ENCODE measurements around the gene TYSND1. TPM values are rescaled to one million over a fixed set of nuclear protein-coding genes. Genes with fewer than 3 reads are reported as not detected.

The TYSND1 gene
- polyA plus RNA-seq, 2 of the 4 experiments (the other 2 are of a cell fraction) = 10.9 to 20.7 TPM

DNA sequence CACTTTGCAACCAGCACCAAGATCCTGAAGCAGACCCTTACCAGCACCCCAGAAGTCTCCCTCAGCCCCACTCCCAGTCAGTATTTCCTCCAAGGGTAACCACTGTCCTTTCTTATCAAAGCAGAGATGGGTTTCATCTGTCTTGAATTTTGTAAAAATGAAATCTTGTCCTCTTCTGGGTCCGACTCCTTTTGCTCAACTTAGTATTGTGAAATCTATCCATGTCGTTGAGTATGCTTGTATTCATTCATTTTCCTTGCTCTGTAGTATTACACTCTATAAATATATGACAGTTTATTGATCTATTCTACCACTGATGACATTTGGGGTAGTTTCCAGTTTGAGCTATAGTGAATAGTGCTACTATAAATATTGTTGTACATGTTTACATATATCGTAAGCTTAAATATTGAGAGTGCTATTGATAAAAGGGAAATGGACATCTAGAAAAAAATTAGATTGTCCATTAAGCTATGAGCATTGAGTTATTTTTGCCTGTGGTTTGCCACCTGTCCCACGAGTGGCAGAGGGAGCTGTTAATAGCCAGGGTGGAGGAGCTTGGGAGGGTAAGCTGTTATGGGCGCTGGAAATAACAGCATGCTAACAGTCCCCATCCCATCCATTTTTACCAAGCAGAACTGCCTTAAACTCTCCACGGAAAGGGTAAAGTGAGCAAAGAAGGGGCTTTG, 50.3 kb downstream of the TYSND1 start:
- H3K4me2 ChIP-seq = no peak overlapping the region
- no peaks in the 10 kb centered on the region for H3K9me3 ChIP-seq
- ChIA-PET CTCF (interaction anchor here (0.8 to 20.1 kb wide), 7 partner anchors 10 to 399 kb away, joined by 3 to 244 read pairs (median 4); no protein-coding TSS in a partner anchor), POLR2A (interaction anchor here (1.0 to 2.0 kb wide), 2 partner anchors 10 to 50 kb away, joined by 3 to 7 read pairs; partner anchors contain the start of gene TYSND1)
- H3K4me3 ChIP-seq = no peak overlapping the region
- FAIRE-seq (no peak), ATAC-seq (no peak), DNase-seq (ENCODE audit: low read depth in 1 of 2, low spot score in 1 of 2) (no peak)
- TF ChIP-seq SREBF2 (IDR thresholded peaks at IDR 0.05) = no peak
- TF ChIP-seq, protein P1, sequence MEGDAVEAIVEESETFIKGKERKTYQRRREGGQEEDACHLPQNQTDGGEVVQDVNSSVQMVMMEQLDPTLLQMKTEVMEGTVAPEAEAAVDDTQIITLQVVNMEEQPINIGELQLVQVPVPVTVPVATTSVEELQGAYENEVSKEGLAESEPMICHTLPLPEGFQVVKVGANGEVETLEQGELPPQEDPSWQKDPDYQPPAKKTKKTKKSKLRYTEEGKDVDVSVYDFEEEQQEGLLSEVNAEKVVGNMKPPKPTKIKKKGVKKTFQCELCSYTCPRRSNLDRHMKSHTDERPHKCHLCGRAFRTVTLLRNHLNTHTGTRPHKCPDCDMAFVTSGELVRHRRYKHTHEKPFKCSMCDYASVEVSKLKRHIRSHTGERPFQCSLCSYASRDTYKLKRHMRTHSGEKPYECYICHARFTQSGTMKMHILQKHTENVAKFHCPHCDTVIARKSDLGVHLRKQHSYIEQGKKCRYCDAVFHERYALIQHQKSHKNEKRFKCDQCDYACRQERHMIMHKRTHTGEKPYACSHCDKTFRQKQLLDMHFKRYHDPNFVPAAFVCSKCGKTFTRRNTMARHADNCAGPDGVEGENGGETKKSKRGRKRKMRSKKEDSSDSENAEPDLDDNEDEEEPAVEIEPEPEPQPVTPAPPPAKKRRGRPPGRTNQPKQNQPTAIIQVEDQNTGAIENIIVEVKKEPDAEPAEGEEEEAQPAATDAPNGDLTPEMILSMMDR (IDR thresholded peaks at IDR 0.05) = no peak
- TF ChIP-seq CHD2 (IDR thresholded peaks at IDR 0.05; ENCODE audit: low read length, partially characterized antibody) = no peak
- no peak for TF ChIP-seq ESRRA (IDR thresholded peaks at IDR 0.05; ENCODE audit: borderline replicate concordance, low read length)
- TF ChIP-seq, protein P2, sequence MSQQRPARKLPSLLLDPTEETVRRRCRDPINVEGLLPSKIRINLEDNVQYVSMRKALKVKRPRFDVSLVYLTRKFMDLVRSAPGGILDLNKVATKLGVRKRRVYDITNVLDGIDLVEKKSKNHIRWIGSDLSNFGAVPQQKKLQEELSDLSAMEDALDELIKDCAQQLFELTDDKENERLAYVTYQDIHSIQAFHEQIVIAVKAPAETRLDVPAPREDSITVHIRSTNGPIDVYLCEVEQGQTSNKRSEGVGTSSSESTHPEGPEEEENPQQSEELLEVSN (IDR thresholded peaks at IDR 0.05; ENCODE audit: borderline replicate concordance, low read depth) = no peak
- TF ChIP-seq NFE2L2 (conservative IDR thresholded peaks at IDR 0.05; ENCODE audit: low read length) = no peak
- no peak for TF ChIP-seq HOXB5 (CRISPR knock-in tag; IDR thresholded peaks at IDR 0.05)
- TF ChIP-seq, protein P3, sequence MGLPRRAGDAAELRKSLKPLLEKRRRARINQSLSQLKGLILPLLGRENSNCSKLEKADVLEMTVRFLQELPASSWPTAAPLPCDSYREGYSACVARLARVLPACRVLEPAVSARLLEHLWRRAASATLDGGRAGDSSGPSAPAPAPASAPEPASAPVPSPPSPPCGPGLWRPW (IDR thresholded peaks at IDR 0.05) = no peak
- TF ChIP-seq, protein P4, sequence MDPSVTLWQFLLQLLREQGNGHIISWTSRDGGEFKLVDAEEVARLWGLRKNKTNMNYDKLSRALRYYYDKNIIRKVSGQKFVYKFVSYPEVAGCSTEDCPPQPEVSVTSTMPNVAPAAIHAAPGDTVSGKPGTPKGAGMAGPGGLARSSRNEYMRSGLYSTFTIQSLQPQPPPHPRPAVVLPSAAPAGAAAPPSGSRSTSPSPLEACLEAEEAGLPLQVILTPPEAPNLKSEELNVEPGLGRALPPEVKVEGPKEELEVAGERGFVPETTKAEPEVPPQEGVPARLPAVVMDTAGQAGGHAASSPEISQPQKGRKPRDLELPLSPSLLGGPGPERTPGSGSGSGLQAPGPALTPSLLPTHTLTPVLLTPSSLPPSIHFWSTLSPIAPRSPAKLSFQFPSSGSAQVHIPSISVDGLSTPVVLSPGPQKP (IDR thresholded peaks at IDR 0.05; ENCODE audit: low read depth, low read length) = no peak
- no peak for TF ChIP-seq CEBPB (IDR thresholded peaks at IDR 0.05)
- no peak for TF ChIP-seq SMC3 (IDR thresholded peaks at IDR 0.05)
- no peak for TF ChIP-seq CHD4 (IDR thresholded peaks at IDR 0.05; ENCODE audit: borderline replicate concordance)
- no peak for TF ChIP-seq RFX5 (IDR thresholded peaks at IDR 0.05)
- no peak for TF ChIP-seq ZFP36 (IDR thresholded peaks at IDR 0.05; ENCODE audit: borderline replicate concordance, partially characterized antibody)
- no peak for TF ChIP-seq CBX8 (IDR thresholded peaks at IDR 0.05)
- no peak for TF ChIP-seq NPAS2 (CRISPR knock-in tag; IDR thresholded peaks at IDR 0.05; ENCODE audit: borderline replicate concordance)
- no peak for TF ChIP-seq MYC (IDR thresholded peaks at IDR 0.05; ENCODE audit: borderline replicate concordance, low read length)
- TF ChIP-seq, protein P5, sequence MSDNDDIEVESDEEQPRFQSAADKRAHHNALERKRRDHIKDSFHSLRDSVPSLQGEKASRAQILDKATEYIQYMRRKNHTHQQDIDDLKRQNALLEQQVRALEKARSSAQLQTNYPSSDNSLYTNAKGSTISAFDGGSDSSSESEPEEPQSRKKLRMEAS (IDR thresholded peaks at IDR 0.05) = no peak
- TF ChIP-seq FOSB (CRISPR knock-in tag; IDR thresholded peaks at IDR 0.05) = no peak
- H3K27ac ChIP-seq = no peak overlapping the region
- peaks cover 6% of the 10 kb centered on the region; the same call in 2 of the 3 replicates for H3K4me1 ChIP-seq
- 84% methylated on average over 6 of the region's 6 CpGs for WGBS (ENCODE audit: missing lambda C conversion rate)

DNA sequence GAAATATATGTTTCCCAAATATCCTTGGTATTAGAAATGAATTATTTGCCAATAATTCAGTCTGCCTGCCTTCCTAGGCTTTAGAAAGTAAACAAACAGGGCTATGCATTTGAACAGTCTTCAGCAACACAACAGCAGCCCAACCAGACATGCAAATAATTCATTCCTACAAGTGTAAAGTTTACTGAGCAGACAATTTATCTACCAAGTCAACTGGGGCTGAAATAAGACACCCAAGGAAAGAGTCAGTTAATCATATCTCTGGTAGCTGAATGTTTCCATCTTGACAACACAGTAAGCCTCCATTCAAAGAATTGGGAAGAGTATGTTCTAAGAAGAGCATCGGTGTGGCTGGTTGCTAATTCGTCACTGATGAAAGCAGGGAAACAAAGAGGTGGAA, 52.2 kb downstream of the TYSND1 start:
- 100% methylated on average over 2 of the region's 2 CpGs for WGBS (ENCODE audit: missing lambda C conversion rate)
- H3K4me1 ChIP-seq = peaks cover 21% of the 10 kb centered on the region
- ATAC-seq = no peak
- H3K27ac ChIP-seq = no peak overlapping the region
- H3K4me3 ChIP-seq = no peak overlapping the region
- FAIRE-seq = no peak
- no peak overlapping the region for H3K4me2 ChIP-seq
- ChIA-PET POLR2A (interaction anchor here (2.0 kb wide), 1 partner anchor 52 kb away, joined by 7 read pairs; the partner anchor contains the start of gene TYSND1), CTCF (interaction anchor here (1.2 to 20.1 kb wide), 3 partner anchors 12 to 24 kb away, joined by 4 to 244 read pairs (median 29); no protein-coding TSS in a partner anchor)
- no peak for TF ChIP-seq CHD4 (IDR thresholded peaks at IDR 0.05; ENCODE audit: borderline replicate concordance)
- H3K9me3 ChIP-seq = no peaks in the 10 kb centered on the region
- DNase-seq (ENCODE audit: low read depth in 1 of 2, low spot score in 1 of 2) = no peak

Data from A549 (cell line).